ENCODE data around the gene SPATA12. TPM values are rescaled to one million over a fixed set of nuclear protein-coding genes. Genes with fewer than 3 reads are reported as not detected.

Gene SPATA12
- total RNA-seq, 1 donor: not detected

DNA sequence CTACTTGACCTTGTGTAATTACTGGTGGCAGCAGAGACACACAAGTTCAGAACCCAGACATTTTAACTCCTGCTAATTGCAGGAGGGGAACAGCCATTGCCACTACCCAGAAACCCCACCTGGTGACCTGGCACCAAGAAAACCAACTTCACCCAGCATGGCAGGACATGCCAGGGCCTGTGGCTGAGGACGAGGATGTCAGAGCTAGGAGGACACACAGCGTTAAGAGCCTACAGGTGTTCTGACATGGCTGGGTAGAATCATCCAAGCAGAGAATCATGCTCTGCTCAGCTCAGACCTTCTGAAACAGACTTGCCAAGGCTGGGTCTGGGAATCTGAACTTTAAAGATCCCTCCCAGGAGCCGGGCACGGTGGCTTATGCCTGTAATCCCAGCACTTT lies 11.7 kb upstream of the SPATA12 start:
- no peak overlapping the region for H3K4me3 ChIP-seq (ENCODE audit: insufficient read depth, low read length)
- H4K20me1 ChIP-seq (ENCODE audit: insufficient read depth, low read length): no peaks in the 10 kb centered on the region
- TF ChIP-seq, protein P1, sequence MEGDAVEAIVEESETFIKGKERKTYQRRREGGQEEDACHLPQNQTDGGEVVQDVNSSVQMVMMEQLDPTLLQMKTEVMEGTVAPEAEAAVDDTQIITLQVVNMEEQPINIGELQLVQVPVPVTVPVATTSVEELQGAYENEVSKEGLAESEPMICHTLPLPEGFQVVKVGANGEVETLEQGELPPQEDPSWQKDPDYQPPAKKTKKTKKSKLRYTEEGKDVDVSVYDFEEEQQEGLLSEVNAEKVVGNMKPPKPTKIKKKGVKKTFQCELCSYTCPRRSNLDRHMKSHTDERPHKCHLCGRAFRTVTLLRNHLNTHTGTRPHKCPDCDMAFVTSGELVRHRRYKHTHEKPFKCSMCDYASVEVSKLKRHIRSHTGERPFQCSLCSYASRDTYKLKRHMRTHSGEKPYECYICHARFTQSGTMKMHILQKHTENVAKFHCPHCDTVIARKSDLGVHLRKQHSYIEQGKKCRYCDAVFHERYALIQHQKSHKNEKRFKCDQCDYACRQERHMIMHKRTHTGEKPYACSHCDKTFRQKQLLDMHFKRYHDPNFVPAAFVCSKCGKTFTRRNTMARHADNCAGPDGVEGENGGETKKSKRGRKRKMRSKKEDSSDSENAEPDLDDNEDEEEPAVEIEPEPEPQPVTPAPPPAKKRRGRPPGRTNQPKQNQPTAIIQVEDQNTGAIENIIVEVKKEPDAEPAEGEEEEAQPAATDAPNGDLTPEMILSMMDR (IDR thresholded peaks at IDR 0.05; ENCODE audit: extremely low read depth, low read depth, low read length): no peak
- H3K79me2 ChIP-seq (ENCODE audit: insufficient read depth, low read length): no peaks in the 10 kb centered on the region
- H3K9me3 ChIP-seq (ENCODE audit: low read depth, low read length): no peaks in the 10 kb centered on the region
- peaks cover 7% of the 10 kb centered on the region for H3K27me3 ChIP-seq (ENCODE audit: insufficient read depth, low read length)
- H3K27ac ChIP-seq (ENCODE audit: low read depth, low read length): no peak overlapping the region
- no peaks in the 10 kb centered on the region for H3K36me3 ChIP-seq (ENCODE audit: insufficient read depth, low read length)
- H3K4me2 ChIP-seq (ENCODE audit: insufficient read depth, low read length): no peak overlapping the region
- H3K4me1 ChIP-seq (ENCODE audit: insufficient read depth, low read length): no peaks in the 10 kb centered on the region
- no peak for DNase-seq (ENCODE audit: insufficient read length, low spot score, missing footprints)
- no peak overlapping the region for H2AFZ ChIP-seq (ENCODE audit: low read length)

DNA sequence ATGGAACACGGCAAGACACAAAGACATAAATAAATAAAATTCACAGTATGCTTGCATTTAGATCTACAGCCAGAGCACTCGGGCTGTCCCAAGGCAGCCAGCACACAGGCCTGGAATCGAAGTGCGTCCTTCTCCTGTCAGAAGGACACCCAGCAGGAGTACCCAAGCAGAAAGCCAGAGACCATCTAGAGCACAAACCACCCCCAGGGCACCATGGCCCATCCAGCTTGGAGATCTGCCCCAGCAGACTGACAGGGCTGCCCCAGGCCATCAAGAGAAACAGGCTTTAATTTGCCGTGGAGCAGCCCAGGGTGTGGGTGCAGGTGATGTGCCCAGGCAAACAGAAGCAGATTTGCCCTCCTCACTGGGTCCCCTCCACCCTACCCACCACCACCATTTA lies 7.8 kb upstream of the SPATA12 start:
- Histone ChIP-seq H4K20me1 (ENCODE audit: insufficient read depth, low read length) (no peaks in the 10 kb centered on the region), H3K36me3 (ENCODE audit: insufficient read depth, low read length) (no peaks in the 10 kb centered on the region), H2AFZ (ENCODE audit: low read length) (no peak overlapping the region), H3K9me3 (ENCODE audit: low read depth, low read length) (no peaks in the 10 kb centered on the region), H3K4me1 (ENCODE audit: insufficient read depth, low read length) (no peaks in the 10 kb centered on the region), H3K4me3 (ENCODE audit: insufficient read depth, low read length) (no peak overlapping the region), H3K27me3 (ENCODE audit: insufficient read depth, low read length) (peaks cover 5% of the 10 kb centered on the region), H3K27ac (ENCODE audit: low read depth, low read length) (no peak overlapping the region), H3K4me2 (ENCODE audit: insufficient read depth, low read length) (no peak overlapping the region), H3K79me2 (ENCODE audit: insufficient read depth, low read length) (no peaks in the 10 kb centered on the region)
- DNase-seq (ENCODE audit: insufficient read length, low spot score, missing footprints): no peak
- TF ChIP-seq, protein P1 (IDR thresholded peaks at IDR 0.05; ENCODE audit: extremely low read depth, low read depth, low read length): no peak

DNA sequence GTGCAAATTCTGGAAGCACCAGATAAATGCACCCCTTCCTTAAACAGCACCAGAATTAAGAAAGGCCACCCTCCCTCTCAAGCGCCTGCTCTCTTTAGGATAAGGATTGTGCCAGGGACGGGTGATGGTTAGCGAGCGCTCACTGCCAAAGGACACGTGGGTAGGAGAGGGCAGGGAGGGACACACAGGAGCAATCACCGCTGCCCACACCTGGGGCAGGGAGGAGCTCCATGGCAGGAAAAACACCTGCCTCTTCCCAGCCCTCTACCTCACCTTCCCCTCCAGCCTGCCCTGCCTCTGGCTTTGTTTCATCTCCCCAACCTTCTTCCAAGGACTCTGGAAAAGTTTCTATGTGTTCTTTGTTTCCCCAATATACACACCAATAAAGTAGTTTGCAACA lies 7.3 kb upstream of the SPATA12 start:
- Histone ChIP-seq H3K9me3 (ENCODE audit: low read depth, low read length) (no peaks in the 10 kb centered on the region), H3K79me2 (ENCODE audit: insufficient read depth, low read length) (no peaks in the 10 kb centered on the region), H3K36me3 (ENCODE audit: insufficient read depth, low read length) (no peaks in the 10 kb centered on the region), H3K27me3 (ENCODE audit: insufficient read depth, low read length) (peaks cover 5% of the 10 kb centered on the region), H4K20me1 (ENCODE audit: insufficient read depth, low read length) (no peaks in the 10 kb centered on the region), H3K4me1 (ENCODE audit: insufficient read depth, low read length) (no peaks in the 10 kb centered on the region), H3K4me3 (ENCODE audit: insufficient read depth, low read length) (no peak overlapping the region), H2AFZ (ENCODE audit: low read length) (no peak overlapping the region), H3K27ac (ENCODE audit: low read depth, low read length) (no peak overlapping the region), H3K4me2 (ENCODE audit: insufficient read depth, low read length) (no peak overlapping the region)
- TF ChIP-seq, protein P1 (IDR thresholded peaks at IDR 0.05; ENCODE audit: extremely low read depth, low read depth, low read length): no peak
- DNase-seq (ENCODE audit: insufficient read length, low spot score, missing footprints): no peak

DNA sequence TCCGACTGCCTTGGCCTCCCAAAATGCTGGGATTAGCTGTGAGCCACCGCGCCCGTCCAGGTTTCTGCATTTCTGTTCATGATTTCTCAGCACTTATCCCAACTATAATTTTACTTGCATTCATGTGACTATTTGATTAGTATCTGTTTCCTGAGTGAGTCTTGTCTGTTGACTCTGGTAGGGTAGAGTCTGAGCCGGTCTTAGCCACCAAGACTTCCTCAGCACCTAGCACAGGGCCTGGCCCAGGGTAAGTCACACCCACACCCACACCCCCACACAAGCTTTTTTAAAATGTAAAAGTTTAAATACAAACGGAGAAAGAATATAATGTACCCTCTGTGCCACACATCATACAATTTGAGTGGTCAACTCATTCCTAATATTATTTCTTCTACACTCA lies 3.1 kb upstream of the SPATA12 start:
- H3K4me3 ChIP-seq (ENCODE audit: insufficient read depth, low read length): no peak overlapping the region
- TF ChIP-seq, protein P1 (IDR thresholded peaks at IDR 0.05; ENCODE audit: extremely low read depth, low read depth, low read length): no peak
- H3K27me3 ChIP-seq (ENCODE audit: insufficient read depth, low read length): no peaks in the 10 kb centered on the region
- peaks cover 10% of the 10 kb centered on the region for H3K4me1 ChIP-seq (ENCODE audit: insufficient read depth, low read length)
- H2AFZ ChIP-seq (ENCODE audit: low read length): no peak overlapping the region
- no peaks in the 10 kb centered on the region for H3K79me2 ChIP-seq (ENCODE audit: insufficient read depth, low read length)
- no peaks in the 10 kb centered on the region for H4K20me1 ChIP-seq (ENCODE audit: insufficient read depth, low read length)
- no peak for DNase-seq (ENCODE audit: insufficient read length, low spot score, missing footprints)
- no peaks in the 10 kb centered on the region for H3K9me3 ChIP-seq (ENCODE audit: low read depth, low read length)
- no peaks in the 10 kb centered on the region for H3K36me3 ChIP-seq (ENCODE audit: insufficient read depth, low read length)
- H3K27ac ChIP-seq (ENCODE audit: low read depth, low read length): no peak overlapping the region
- H3K4me2 ChIP-seq (ENCODE audit: insufficient read depth, low read length): no peak overlapping the region

All from osteoblast (primary cell).